Stimulated activated naive CD8-positive, alpha-beta T cell treated with anti-CD3 and anti-CD28 coated beads, Interleukin-15, Interleukin-2, amounts not matched to agents 100 U/mL and 50 U/mL, for 24 hours (primary cell): ENCODE measurements around the gene PCNX3.

Experiments
- ATAC-seq: fragments of 150-1000 bp; cut with Tn5 transposase; one replicate; pipeline ENCODE4 v1.10.0; 2021
- DNase-seq: peaks from one replicate; pipeline ENCODE4 v3.0.0; 2021

The PCNX3 gene

DNA sequence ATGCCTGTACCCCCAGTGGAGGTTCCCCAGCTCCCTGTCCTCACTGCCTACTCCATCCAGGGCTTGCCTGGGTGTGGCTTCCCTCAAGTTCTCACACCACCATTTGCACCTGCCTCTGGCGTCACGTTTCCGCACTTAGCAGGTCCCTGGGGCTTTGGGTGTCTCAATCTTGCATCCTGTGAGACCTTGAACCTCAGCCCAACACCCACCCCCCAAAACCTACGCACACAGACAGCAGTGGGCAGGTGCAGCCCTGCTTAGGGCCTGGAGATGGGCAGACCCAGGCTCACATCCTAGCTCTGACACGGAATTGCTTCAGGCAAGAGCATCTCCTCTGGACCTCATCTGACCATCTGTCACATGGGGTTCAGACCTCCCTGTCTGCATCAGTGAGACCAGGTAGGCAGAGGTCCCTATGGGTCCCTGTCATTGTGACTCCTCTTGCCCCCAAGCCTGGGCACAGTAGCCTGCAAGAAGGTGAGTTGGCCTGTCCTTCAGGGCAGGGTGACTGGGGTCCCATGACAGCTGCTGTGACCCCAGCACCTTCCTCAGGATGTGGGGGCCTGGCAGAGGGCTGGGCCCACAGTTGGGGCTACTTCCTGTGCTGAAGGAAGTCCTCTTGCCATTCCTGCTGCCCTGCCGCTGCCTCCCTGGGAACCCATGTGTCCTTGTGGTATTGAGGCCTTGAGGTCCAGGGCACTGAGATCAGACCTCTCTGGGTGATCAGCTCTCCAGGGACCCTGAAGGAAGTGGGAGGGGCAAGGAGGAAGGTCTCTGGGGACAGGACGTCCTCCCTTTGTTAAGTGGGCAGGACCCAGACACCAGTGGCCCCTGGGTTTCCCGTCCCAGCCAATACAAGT, 24.3 kb downstream of the PCNX3 start:
- ATAC-seq (peak; percentile 24), DNase-seq (peak; percentile 68)

DNA sequence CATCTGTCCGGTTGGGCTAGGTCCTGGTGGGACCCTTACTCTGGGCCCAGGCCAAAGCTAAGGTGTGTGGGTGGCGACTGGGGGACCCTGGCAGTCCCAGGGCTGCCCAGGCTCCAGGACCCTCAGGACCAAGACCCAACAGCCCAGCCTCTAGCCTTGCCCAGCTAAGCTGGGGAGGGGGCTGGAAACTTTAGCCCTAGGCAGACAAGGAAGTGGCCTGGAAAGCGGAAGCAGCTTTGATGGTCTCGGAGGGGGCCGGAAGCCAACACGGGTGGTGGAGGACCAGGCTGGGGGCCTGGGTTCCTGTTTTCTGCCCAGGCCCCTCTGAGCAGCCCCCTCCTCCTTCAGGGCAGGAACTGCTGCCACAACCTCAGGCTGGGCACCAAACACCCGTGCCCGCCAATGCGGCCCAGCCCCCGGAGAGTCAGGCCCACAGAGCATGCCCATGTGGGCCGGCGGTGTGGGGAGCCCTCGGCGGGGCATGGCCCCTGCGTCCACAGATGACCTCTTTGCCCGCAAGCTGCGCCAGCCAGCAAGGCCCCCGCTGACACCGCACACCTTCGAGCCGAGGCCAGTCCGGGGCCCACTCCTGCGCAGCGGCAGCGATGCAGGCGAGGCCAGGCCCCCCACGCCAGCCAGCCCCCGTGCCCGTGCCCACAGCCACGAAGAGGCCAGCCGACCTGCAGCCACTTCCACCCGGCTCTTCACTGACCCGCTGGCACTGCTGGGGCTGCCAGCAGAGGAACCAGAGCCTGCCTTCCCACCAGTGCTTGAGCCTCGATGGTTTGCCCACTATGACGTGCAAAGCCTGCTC, 25.1 kb downstream of the PCNX3 start:
- peak; percentile 54 for DNase-seq

DNA sequence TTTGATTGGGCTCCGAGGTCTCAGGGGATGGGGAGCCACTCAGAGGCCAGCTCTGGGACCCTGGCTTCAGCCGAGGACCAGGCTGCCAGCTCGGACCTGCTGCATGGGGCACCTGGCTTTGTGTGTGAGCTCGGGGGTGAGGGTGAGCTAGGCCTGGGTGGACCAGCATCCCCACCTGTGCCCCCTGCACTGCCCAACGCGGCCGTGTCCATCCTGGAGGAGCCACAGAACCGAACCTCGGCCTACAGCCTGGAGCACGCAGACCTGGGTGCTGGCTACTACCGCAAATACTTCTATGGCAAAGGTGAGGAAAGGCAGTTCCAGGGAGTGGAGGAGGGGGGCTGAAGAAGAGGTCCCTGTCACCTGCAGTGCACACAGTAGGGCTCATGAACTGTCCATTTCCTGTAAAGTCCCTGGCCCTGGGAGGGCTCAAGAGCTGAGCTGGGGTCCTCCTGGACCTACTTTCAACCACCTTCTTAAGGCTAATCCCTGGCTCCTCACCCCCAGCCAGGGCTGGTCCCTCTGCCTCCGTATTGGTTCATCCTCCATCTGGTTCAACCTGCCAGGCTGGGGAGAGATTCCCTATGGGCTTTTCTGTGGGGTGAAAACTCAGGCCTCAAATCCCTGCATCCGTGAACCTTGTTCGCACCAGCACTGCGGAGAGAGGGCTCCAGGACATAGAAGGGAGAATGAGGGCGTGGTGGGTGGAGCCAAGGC, 25.9 kb downstream of the PCNX3 start:
- DNase-seq (no peak), ATAC-seq (no peak)

More for the DNA sequence above, 25.1 kb downstream of the PCNX3 start:
- no peak for ATAC-seq

DNA sequence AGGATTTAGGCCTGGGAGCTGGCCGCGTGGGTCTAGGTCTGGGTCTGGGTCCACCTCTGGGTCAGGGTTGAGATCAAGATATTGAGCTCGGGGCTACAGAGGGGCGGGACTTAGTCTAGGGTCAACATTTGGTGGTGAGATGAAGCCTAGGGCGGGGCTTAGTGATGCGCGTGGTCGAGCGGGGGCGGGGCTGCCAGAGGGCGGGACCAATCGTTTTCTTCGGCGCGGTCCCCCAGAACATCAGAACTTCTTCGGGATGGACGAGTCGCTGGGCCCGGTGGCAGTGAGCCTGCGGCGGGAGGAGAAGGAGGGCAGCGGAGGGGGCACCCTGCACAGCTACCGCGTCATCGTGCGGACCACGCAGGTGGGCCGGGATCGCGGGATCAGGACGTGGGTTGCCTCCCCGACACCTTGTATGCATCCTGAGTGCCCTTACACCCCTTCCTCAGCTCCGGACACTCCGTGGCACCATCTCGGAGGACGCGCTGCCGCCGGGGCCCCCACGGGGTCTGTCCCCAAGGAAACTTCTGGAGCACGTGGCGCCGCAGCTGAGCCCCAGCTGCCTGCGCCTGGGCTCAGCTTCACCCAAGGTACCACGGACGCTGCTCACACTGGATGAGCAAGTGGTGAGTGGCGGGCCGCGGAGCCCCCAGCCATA, 26.6 kb downstream of the PCNX3 start:
- DNase-seq (peak; percentile 53), ATAC-seq (no peak)

DNA sequence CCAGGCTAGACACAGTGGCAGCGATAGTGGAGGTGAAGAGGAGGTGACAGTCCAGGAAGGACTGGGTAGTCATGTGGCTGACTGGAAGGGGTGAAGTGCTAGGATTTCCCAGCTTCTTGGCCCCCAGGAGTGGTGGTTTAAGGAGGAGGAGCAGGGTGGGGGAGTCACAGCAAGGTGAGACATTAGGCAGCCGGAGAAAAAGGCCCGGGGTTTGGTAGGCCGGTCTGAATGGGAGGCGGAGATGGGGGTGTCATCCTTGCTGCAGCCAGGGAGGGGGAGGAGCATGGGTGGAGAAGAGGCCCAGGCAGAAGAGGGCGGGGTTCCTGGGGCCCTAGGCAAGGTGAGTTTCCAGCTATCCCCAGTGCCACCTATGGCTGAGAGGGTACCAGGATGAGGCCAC, 28.4 kb downstream of the PCNX3 start:
- no peak for DNase-seq
- ATAC-seq = no peak

DNA sequence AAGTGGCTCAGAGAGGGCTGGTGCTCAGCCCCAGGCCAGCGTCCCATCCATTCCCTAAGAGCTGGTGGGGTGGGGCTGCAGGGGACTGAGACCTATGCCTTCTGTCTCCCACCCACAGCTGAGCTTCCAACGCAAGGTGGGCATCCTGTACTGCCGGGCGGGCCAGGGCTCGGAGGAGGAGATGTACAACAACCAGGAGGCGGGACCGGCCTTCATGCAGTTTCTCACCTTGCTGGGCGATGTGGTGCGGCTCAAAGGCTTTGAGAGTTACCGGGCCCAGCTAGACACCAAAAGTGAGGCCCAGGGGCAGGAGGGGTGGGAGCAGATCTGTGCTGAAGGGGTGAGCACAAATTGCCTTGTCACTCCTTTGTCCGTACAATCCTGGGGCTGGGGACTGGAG, 29.3 kb downstream of the PCNX3 start:
- DNase-seq = no peak
- ATAC-seq = no peak

DNA sequence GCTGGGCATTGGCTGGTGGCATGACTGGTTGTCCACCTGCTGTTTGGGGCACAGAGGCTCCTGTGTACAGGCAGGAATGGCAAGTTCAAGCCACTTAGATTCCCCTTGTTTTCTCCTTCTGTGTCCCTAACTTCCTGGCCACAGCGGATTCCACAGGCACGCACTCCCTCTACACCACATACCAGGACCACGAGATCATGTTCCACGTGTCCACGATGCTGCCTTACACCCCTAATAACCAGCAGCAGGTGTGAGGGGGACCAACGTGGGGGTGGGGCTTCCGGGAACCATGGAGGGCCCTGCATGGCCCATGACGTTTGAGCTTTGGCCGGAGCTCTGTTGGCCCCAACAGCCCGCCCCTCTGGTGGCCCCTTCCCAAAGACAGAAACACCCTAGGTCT, 30.1 kb downstream of the PCNX3 start:
- ATAC-seq (no peak), DNase-seq (no peak)

DNA sequence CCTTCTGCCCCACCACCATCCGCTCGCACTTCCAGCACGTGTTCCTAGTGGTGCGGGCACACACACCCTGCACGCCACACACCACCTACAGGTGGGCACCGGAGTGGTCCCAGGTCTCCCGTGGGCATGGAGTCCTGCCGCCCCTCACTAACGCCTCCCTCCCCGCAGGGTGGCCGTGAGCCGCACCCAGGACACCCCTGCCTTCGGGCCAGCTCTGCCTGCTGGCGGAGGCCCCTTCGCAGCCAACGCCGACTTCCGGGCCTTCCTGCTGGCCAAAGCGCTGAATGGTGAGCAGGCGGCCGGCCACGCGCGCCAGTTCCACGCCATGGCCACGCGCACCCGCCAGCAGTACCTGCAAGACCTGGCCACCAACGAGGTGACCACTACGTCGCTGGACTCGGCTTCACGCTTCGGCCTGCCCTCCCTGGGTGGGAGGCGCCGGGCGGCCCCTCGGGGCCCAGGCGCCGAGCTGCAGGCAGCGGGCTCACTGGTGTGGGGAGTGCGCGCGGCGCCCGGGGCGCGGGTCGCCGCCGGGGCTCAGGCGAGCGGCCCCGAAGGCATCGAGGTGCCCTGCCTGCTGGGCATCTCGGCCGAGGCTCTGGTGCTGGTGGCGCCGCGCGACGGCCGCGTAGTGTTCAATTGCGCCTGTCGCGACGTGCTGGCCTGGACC, 30.8 kb downstream of the PCNX3 start:
- no peak for DNase-seq
- no peak for ATAC-seq

DNA sequence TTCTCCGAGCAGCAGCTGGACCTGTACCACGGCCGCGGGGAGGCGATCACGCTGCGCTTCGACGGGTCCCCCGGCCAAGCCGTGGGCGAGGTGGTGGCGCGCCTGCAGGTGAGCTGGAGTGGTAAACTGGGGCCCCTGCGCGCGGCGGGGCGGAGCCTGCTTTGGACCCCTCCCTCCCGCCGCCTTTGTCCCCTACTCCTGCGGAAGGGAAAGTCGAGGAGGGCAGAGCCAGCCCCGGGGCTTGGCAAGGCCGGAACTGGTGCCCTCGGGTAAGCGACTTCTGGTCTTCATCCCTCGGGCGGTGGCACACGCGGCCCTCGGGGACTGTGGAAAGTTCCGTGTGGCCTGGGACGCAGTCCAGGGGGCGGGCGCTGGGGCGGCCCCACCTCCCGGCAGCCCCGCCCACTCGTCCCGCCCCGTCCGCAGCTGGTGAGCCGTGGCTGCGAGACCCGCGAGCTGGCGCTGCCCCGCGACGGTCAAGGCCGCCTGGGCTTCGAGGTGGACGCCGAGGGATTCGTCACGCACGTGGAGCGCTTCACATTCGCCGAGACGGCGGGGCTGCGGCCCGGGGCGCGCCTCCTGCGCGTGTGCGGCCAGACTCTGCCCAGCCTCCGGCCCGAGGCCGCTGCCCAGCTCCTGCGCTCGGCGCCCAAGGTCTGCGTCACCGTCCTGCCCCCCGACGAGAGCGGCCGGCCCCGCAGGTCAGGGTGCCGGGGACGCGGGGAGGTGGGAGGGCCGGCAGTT, 31.6 kb downstream of the PCNX3 start:
- no peak for DNase-seq
- no peak for ATAC-seq

DNA sequence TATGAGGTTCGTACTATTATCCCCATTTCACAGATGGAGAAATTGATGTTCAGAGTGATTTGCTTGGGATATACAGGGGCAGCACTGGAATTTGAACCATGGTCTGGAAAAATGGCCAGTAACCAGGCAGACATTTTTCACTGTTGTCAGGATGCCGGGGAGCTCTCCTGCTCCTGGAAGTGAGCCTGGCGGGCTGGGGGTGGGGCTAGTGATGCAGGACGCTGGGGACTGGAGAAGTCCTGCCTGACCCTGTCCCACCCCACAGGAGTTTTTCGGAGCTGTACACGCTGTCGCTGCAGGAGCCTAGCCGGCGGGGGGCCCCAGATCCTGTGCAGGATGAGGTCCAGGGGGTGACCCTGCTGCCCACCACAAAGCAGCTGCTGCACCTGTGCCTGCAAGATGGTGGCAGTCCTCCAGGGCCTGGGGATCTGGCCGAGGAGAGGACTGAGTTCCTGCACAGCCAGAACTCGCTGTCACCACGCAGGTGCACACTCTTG, 33.5 kb downstream of the PCNX3 start:
- DNase-seq (no peak), ATAC-seq (no peak)

DNA sequence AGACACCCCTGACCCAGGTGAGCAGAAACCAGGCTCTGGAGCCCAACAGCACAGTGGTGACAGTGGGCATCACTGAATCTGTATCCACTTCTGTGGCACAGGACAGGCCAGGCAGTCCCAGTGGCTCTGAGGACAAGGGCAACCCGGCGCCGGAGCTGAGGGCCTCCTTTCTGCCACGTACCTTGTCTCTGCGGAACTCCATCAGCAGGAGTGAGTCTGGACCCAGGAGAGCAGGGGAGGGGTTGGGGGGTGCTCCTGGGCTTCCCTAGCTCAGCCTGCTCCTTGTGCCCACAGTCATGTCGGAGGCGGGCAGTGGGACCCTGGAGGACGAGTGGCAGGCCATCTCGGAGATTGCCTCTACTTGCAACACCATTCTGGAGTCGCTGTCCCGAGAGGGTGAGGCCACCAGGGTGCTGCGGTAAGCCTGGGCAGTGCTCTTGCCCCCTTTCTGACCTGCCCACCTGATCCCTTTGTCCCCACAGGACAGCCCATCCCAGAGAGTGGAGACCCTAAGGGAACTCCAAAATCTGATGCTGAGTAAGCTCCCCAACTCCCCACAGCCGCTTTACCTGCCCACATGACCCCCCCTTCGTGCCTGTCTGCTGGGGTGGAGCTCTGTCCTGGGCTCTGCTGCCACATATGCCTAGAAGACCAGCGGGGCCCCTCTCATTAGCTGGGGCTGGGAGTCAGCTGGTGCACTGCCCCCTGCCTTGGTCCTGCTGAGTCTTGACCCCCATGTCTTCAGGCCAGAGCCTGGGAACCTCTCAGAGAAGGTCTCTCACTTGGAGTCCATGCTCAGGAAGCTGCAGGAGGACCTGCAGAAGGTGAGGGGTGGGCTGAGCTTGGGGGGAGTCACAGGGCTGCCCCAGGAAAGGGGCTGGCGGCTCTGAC, 34.3 kb downstream of the PCNX3 start:
- no peak for ATAC-seq
- no peak for DNase-seq

DNA sequence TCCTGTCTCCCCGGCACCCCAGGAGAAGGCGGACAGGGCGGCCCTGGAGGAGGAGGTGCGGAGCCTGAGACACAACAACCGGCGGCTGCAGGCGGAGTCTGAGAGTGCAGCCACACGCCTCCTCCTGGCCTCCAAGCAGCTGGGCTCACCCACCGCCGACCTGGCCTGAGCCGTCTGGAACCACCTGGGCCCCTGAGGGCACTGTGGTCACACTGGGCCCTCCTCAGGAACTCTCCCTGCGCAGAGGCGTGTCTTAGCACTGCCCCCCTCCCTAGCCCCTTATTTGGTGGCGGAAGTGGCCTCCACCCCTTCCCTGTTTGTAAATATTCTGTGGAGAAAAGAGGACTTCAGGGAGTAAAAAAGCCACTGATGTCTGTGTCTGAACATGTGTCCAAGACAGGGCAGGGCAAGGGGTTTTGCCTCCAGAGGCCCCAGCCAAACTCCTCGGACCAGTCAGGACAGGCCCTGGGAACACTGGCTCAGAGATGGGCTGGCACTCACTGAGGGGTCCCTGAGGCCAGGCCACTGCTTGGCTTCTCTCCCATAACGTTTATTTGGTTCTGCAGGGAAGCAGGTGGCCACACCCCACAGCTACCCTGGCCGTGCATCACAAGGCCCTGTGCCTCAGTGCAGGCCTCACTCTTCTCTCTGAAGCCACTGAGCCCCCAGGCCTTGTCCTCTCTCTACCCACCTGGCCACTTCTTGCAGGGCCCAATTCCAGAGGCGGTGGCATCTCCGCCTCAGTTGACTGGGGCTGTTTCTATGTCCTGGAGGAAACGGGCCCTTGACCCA, 35.2 kb downstream of the PCNX3 start:
- DNase-seq = no peak
- ATAC-seq = no peak

DNA sequence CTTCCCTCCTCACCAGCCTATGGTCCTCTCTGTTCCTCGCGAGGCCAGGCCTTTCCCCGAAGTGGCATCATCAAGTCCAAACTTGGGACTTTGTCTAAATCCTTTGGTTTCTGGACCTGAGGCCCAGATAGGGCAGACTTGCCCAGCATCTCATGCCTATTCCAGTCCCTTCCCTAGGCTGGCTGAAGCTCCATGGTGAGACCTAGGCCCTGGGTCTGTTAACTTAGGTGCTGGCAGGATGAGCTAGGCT, 35.7 kb downstream of the PCNX3 start:
- no peak for DNase-seq
- no peak for ATAC-seq

DNA sequence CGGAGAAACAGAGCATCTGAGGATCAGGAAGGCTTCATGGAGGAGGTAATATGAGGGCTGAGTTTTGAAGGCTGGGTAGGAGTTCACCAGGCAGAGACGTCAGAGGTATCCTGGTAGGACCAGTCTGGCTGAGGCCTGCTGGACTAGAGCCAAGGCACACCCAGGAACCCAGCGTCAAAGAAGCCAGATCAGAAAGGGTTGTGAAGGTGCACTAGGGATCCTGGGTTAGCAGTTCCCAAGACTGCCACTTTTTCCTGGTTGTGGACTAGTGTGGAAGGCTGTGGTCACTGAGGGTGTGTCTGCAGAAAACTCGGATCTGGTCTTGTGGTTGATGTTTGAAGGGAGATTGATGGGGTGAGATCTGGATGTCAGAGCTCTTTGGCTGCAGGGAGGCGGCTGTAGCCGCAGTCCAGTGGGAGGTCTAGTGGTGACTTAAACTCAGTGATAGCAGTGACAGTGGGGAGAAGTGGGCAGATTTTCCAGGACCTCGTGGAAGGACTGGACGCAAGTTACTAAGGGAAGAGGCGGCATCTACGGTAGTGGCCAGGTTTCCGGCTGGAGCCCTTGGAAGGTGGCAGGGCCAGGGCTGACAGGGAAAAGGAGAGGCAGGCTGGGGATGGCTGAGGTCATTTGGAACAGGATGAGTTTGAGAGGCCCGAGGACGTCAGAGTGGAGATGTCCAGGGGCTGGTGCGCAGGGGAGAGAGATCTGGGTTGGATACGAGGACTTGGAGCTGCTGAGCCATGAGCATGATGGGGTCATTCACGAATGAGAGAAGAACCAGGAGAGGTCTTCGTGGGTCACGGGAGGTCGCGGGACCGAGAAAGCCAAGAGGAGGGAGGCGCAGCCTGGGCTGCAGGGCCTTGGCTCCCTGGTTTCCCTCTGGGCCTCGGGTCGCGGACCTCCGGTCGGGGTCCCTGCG, 36.3 kb downstream of the PCNX3 start:
- ATAC-seq (no peak), DNase-seq (no peak)

DNA sequence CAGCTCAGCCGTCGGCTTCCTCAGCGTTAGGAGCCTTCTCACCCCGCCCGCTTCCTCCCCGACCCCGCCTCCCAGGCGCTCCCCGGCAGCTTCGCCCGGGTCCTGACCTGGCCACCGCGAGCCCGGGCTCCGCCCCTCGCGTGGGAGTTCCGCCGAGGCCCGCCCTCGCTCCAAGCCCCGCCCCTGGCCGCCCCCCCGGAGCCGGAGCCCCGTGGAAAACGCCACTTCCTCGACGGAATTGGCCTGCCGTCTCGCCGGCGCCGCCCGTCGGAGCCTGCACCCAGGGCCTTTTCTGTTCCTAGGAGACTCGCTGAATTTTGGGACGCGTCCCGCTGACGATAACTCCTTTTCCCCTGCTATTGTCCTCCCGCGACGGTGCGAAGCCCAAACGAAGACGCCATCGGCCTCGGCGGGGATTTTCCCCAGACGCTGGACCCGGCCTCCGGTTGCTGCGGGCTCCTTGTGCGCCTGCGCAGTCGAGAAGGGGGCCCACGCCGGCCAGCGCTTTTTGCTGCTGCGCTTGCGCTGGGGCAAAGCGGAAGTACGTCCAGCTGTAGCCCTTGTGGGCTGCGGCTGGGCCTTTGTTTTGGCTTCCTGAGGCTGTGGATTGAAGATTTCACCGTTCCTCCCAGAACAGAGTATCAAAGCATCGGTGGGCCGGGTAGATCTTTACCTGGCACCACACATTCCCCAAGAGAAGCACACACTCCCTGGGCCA, 37.1 kb downstream of the PCNX3 start:
- DNase-seq = peak; percentile 98
- ATAC-seq = peak; percentile 85

DNA sequence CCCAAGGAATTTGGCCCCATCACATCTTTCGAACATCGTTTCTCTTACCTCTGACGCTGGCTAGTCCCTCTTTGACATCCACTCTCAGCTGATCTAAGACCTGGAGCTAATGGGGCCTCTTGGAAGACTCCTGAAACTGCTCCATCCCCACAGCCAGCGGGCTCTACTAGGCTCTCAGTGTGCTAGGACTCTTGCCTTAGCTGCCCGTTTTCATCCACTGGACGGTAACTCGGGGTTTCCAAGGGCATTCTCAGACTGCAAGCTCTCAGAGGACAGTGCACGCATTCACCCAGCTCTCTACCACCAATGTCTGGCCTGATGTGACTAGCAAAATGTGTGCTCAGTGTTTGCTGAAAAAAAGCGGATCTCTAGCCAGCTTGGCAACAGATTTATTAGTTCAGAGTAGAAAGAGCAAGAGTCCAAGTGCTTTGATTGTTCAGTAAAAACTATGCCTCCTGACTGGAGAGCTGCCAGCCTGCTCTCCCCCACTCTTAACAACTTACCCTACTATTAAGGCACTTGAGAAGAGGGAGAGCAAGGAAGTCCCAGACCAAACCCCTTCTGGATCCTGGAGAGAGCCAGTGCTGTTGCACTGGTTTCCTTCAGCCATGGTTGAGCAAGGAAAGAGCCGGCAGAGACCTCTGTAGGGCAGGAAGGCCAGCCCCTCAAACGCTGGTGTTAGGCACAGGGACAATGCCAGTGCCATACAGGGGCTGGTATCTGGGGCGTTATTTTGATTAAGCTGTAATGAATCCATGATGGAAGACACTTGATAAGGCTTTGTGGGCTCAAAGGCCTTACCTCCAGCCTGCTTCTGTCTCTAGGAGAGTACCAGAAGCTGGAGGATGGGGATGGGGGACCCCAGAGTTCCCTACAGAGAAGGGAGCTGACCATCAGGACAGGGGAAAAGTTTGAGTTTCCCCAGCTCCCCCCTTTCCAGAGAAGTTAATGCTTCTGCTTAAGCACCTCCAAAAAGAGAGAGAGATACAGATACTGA, 38.0 kb downstream of the PCNX3 start:
- DNase-seq = no peak
- ATAC-seq = no peak
